SK-N-SH (cell line): ENCODE data around the gene OGFR. TPM values are rescaled to one million over a fixed set of nuclear protein-coding genes. Genes with fewer than 3 reads are reported as not detected.

Experiments used
- CTCF ChIA-PET: fragments of 300-600, 350-600 bp; formaldehyde crosslinking; extraction: SDS; loops from one replicate; lab custom pipeline; 2021; lab: Yijun Ruan, JAX
- POLR2A ChIA-PET: fragments of 350-600 bp; sonication (Branson Sonifier 250); formaldehyde crosslinking; extraction: SDS; loops from one replicate; lab custom pipeline; 2020; ENCODE audit warnings: antibody characterized with exemption, inconsistent platforms; lab: Yijun Ruan, JAX
- DNase-seq: peaks from one replicate; pipeline ENCODE4 v3.0.0; 2012
- H2AFZ ChIP-seq: fragments of 200-600 bp; sonication (generic); 2 replicates; pipeline ENCODE4 v1.8.1; 2016; ENCODE audit warnings: antibody characterized with exemption, mild to moderate bottlenecking, low read depth
- H3F3A ChIP-seq: fragments of 200-600 bp; sonication (generic); replicated peaks from 2 replicates; pipeline ENCODE3; 2016; ENCODE audit warnings: antibody characterized with exemption, mild to moderate bottlenecking; ENCODE audit not compliant: insufficient read depth
- H3K27ac ChIP-seq, 2 experiments: fragments of 200-500 bp in 1 of 2; fragments of 200-600 bp in 1 of 2; sonication (Bioruptor generic) in 1 of 2; sonication (generic), shearing (Covaris generic) in 1 of 2; 2 replicates each; pipeline versions ENCODE4 v1.5.1 to v1.6.1; 2014 to 2016; ENCODE audit warnings: low read depth in 2 of 2, inconsistent platforms in 1 of 2, low read length in 1 of 2, mild to moderate bottlenecking in 1 of 2, mixed read lengths in 1 of 2
- H3K27me3 ChIP-seq: fragments of 200-600 bp; sonication (generic), shearing (Covaris generic); 2 replicates; pipeline ENCODE4 v1.6.1; 2016; ENCODE audit warnings: mixed run types; ENCODE audit not compliant: insufficient read depth
- H3K36me3 ChIP-seq, 2 experiments: fragments of 200-500 bp in 1 of 2; fragments of 200-600 bp in 1 of 2; sonication (Bioruptor generic) in 1 of 2; sonication (generic) in 1 of 2; replicated peaks in 1 of 2; 2 replicates each; pipeline versions ENCODE3 to v1.5.1; 2014 to 2016; ENCODE audit warnings: low read length in 1 of 2, mild to moderate bottlenecking in 1 of 2; ENCODE audit not compliant: insufficient read depth in 2 of 2, control insufficient read depth in 1 of 2
- H3K4me1 ChIP-seq, 2 experiments: fragments of 200-500 bp in 1 of 2; fragments of 200-600 bp in 1 of 2; sonication (Bioruptor generic) in 1 of 2; sonication (generic), shearing (Covaris generic) in 1 of 2; 2 replicates each; pipeline versions ENCODE4 v1.5.1 to v1.6.1; 2014 to 2016; ENCODE audit warnings: low read depth in 1 of 2, low read length in 1 of 2, mixed run types in 1 of 2; ENCODE audit not compliant: insufficient read depth in 2 of 2, control insufficient read depth in 1 of 2
- H3K4me2 ChIP-seq: fragments of 200-600 bp; sonication (generic), shearing (Covaris generic); 2 replicates; pipeline ENCODE4 v1.6.1; 2017; ENCODE audit warnings: mixed run types
- H3K4me3 ChIP-seq, 2 experiments: fragments of 200-500 bp in 1 of 2; fragments of 200-600 bp in 1 of 2; sonication (Bioruptor generic) in 1 of 2; sonication (generic), shearing (Covaris generic) in 1 of 2; 2 replicates each; pipeline versions ENCODE4 v1.5.1 to v1.8.1; 2014 to 2016; ENCODE audit warnings: low read depth in 2 of 2, inconsistent platforms in 1 of 2, low read length in 1 of 2, mild to moderate bottlenecking in 1 of 2, mixed read lengths in 1 of 2, moderate library complexity in 1 of 2
- H3K79me2 ChIP-seq: fragments of 200-600 bp; sonication (generic); 2 replicates; pipeline ENCODE4 v1.8.1; 2017; ENCODE audit warnings: mild to moderate bottlenecking; ENCODE audit not compliant: insufficient read depth
- H3K9ac ChIP-seq: fragments of 200-600 bp; sonication (generic); 2 replicates; pipeline ENCODE4 v1.6.1; 2017; ENCODE audit warnings: mixed run types
- H3K9me2 ChIP-seq: fragments of 200-600 bp; sonication (generic); 2 replicates; pipeline ENCODE4 v1.6.1; 2017; ENCODE audit warnings: mixed run types
- H3K9me3 ChIP-seq: fragments of 200-600 bp; sonication (generic); 2 replicates; pipeline ENCODE4 v1.6.1; 2017; ENCODE audit warnings: mixed run types, mild to moderate bottlenecking, moderate library complexity
- H4K20me1 ChIP-seq: fragments of 200-600 bp; sonication (generic); 2 replicates; pipeline ENCODE4 v1.6.1; 2017; ENCODE audit warnings: mild to moderate bottlenecking, mixed run types; ENCODE audit not compliant: insufficient read depth
- CHD2 ChIP-seq: fragments of 150-350 bp; IDR thresholded peaks from 2 replicates; pipeline ENCODE4 v1.6.1; 2018; ENCODE audit warnings: low read length; ENCODE audit not compliant: partially characterized antibody
- CTCF ChIP-seq: fragments of 200-600 bp; sonication (generic); IDR thresholded peaks from 2 replicates; pipeline ENCODE4 v1.6.1; 2017; ENCODE audit warnings: antibody characterized with exemption, mild to moderate bottlenecking, moderate library complexity
- ELF1 ChIP-seq: IDR thresholded peaks from 2 replicates; pipeline ENCODE4 v1.4.0; 2012
- EZH2phosphoT487 ChIP-seq: fragments of 200-600 bp; sonication (generic); IDR thresholded peaks from 2 replicates; pipeline ENCODE4 v1.6.1; 2017; ENCODE audit warnings: low read depth, mixed run types, mild to moderate bottlenecking, antibody characterized with exemption, moderate library complexity, borderline replicate concordance
- FOXM1 ChIP-seq: IDR thresholded peaks from 2 replicates; pipeline ENCODE4 v1.4.0; 2012; ENCODE audit warnings: low read depth, mild to moderate bottlenecking
- IRF3 ChIP-seq: fragments of 150-350 bp; IDR thresholded peaks from 2 replicates; pipeline ENCODE4 v1.6.1; 2016; ENCODE audit warnings: mild to moderate bottlenecking, low read depth, low read length
- JUND ChIP-seq: IDR thresholded peaks from 2 replicates; pipeline ENCODE4 v1.4.0; 2012
- MAX ChIP-seq: IDR thresholded peaks from 2 replicates; pipeline ENCODE4 v1.4.0; 2012; ENCODE audit warnings: low read depth
- MXI1 ChIP-seq: IDR thresholded peaks from 2 replicates; pipeline ENCODE4 v1.6.1; 2012; ENCODE audit warnings: mild to moderate bottlenecking, low read depth, low read length, improper control_type of control experiment
- NFIC ChIP-seq: IDR thresholded peaks from 2 replicates; pipeline ENCODE4 v1.4.0; 2012; ENCODE audit warnings: borderline replicate concordance
- POLR2AphosphoS5 ChIP-seq: IDR thresholded peaks from 2 replicates; pipeline ENCODE4 v1.6.1; 2012; ENCODE audit warnings: low read depth, low read length
- RAD21 ChIP-seq: IDR thresholded peaks from 2 replicates; pipeline ENCODE4 v1.6.1; 2012; ENCODE audit warnings: mild to moderate bottlenecking, low read length
- RCOR1 ChIP-seq: fragments of 150-350 bp; IDR thresholded peaks from 2 replicates; pipeline ENCODE4 v1.6.1; 2017; ENCODE audit warnings: antibody characterized with exemption, low read length
- RXRA ChIP-seq: IDR thresholded peaks from 2 replicates; pipeline ENCODE4 v1.4.0; 2012; ENCODE audit warnings: low read depth, mild to moderate bottlenecking, borderline replicate concordance
- TAF1 ChIP-seq: IDR thresholded peaks from 2 replicates; pipeline ENCODE4 v1.6.1; 2012; ENCODE audit warnings: low read depth, mild to moderate bottlenecking, low read length, moderate library complexity, borderline replicate concordance
- TCF12 ChIP-seq: IDR thresholded peaks from 2 replicates; pipeline ENCODE4 v1.4.0; 2012
- ZBTB33 ChIP-seq: IDR thresholded peaks from 2 replicates; pipeline ENCODE4 v1.4.0; 2012; ENCODE audit warnings: low read depth, borderline replicate concordance
- WGBS: methylation state at CpG from one replicate; pipeline ENCODE4 v1.1.6; 2017; ENCODE audit warnings: low lambda C conversion rate; 5-methylcytosine and 5-hydroxymethylcytosine counted together
- polyA plus RNA-seq, 3 experiments: library from polyadenylated mRNA; depleted of rRNA; stranded (reverse); fragments of >200 nt; gene quantifications; 2 replicates each; pipeline ENCODE4 v1.2.3, GENCODE V29; 2012
- TF ChIP-seq, protein P1 (sequence below): IDR thresholded peaks from 2 replicates; pipeline ENCODE4 v1.6.1; 2012; ENCODE audit warnings: mild to moderate bottlenecking, low read depth, low read length, moderate library complexity
- TF ChIP-seq, protein P2 (sequence below): IDR thresholded peaks from 2 replicates; pipeline ENCODE4; 2012

The OGFR gene
- polyA plus RNA-seq, 1 of the 3 experiments (the other 2 are of a cell fraction) = 60.8 TPM

DNA sequence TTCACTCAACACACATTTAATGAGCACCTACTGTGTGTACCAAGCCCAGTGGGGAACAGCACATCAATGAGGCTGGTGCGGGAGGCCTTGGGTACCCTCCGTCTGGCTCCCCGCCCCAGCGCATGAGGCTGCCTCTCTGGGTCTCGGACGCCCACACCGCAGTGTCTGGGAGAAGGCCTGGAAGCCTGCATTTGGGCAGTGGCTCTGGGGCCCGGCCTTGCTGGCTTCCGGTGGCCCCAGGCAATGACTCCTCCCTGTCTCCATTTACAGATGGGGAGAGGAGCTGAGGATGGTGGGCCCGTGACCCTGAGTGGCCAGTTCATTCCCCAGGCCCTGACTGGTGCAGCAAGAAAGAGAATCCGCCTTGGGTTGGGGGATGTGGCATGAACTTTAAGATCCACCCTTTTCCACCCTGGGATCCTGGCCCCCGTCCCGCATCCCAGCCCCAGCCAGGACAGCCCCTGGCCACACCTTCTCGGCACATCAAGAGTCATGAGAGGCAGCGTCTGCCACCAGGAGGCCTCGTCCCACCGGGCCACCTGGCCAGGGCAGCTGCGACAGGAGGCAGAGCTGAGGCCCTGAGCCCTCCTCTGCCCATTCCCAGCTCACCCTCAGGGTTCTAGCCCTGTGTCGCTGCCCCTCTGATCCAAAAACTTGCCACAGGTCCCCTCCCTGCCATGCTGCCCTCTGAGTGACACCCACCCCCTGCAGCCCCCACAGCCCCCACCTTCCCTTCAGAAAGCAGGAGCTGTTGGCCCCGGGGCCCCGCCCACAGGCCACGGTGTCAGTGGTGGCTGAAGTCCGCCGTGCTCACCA, 25.8 kb upstream of the OGFR start:
- no peak for TF ChIP-seq ZBTB33
- no peak for TF ChIP-seq IRF3
- TF ChIP-seq FOXM1 = no peak
- no peak for TF ChIP-seq EZH2phosphoT487
- TF ChIP-seq, protein P1, sequence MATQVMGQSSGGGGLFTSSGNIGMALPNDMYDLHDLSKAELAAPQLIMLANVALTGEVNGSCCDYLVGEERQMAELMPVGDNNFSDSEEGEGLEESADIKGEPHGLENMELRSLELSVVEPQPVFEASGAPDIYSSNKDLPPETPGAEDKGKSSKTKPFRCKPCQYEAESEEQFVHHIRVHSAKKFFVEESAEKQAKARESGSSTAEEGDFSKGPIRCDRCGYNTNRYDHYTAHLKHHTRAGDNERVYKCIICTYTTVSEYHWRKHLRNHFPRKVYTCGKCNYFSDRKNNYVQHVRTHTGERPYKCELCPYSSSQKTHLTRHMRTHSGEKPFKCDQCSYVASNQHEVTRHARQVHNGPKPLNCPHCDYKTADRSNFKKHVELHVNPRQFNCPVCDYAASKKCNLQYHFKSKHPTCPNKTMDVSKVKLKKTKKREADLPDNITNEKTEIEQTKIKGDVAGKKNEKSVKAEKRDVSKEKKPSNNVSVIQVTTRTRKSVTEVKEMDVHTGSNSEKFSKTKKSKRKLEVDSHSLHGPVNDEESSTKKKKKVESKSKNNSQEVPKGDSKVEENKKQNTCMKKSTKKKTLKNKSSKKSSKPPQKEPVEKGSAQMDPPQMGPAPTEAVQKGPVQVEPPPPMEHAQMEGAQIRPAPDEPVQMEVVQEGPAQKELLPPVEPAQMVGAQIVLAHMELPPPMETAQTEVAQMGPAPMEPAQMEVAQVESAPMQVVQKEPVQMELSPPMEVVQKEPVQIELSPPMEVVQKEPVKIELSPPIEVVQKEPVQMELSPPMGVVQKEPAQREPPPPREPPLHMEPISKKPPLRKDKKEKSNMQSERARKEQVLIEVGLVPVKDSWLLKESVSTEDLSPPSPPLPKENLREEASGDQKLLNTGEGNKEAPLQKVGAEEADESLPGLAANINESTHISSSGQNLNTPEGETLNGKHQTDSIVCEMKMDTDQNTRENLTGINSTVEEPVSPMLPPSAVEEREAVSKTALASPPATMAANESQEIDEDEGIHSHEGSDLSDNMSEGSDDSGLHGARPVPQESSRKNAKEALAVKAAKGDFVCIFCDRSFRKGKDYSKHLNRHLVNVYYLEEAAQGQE = no peak
- TF ChIP-seq TCF12 = no peak
- TF ChIP-seq CHD2 = no peak
- no peak for TF ChIP-seq NFIC
- no peak for TF ChIP-seq RCOR1
- TF ChIP-seq CTCF = no peak
- no peak for TF ChIP-seq ELF1
- no peak for TF ChIP-seq JUND
- no peak for TF ChIP-seq RAD21
- no peak for TF ChIP-seq RXRA
- TF ChIP-seq MAX = no peak
- TF ChIP-seq TAF1 = no peak
- no peak for TF ChIP-seq MXI1
- TF ChIP-seq POLR2AphosphoS5 = no peak
- TF ChIP-seq, protein P2, sequence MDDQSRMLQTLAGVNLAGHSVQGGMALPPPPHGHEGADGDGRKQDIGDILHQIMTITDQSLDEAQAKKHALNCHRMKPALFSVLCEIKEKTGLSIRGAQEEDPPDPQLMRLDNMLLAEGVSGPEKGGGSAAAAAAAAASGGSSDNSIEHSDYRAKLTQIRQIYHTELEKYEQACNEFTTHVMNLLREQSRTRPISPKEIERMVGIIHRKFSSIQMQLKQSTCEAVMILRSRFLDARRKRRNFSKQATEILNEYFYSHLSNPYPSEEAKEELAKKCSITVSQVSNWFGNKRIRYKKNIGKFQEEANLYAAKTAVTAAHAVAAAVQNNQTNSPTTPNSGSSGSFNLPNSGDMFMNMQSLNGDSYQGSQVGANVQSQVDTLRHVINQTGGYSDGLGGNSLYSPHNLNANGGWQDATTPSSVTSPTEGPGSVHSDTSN = no peak
- POLR2A ChIA-PET = no interaction called here
- Histone ChIP-seq H3K27ac (no peak overlapping the region), H4K20me1 (no peaks in the 10 kb centered on the region), H3K27me3 (no peaks in the 10 kb centered on the region), H3F3A (no peaks in the 10 kb centered on the region), H3K79me2 (no peaks in the 10 kb centered on the region), H3K9me2 (no peaks in the 10 kb centered on the region), H3K36me3 (no peaks in the 10 kb centered on the region), H3K9me3 (no peaks in the 10 kb centered on the region), H3K4me1 (peaks cover 0 to 14% of the 10 kb centered on the region in 2 experiments; a peak in 1 of 4 replicates), H3K9ac (no peak overlapping the region), H3K4me2 (no peak overlapping the region), H3K4me3 (no peak overlapping the region), H2AFZ (no peak overlapping the region)
- peak; percentile 38 for DNase-seq
- 75% methylated on average over 18 of the region's 24 CpGs for whole genome bisulfite sequencing
- CTCF ChIA-PET = interaction anchor here (0.8 to 3.8 kb wide), 2 partner anchors 11 to 13 kb away, joined by 3 to 31 read pairs; no protein-coding TSS in a partner anchor
